ENCODE results near the gene IL12RB2. TPM values are rescaled to one million over a fixed set of nuclear protein-coding genes. Genes with fewer than 3 reads are reported as not detected.
A peak's percentile ranks its signal among the peaks of the same experiment; 100 is the strongest.

Gene IL12RB2
- polyA plus RNA-seq (2013, experiment 1 of 2): 1.5 TPM
- 1.6 TPM for polyA plus RNA-seq (2013, experiment 2 of 2)

- Histone ChIP-seq H3K4me2 (ENCODE audit: low read length) (peak within 1 kb of the TSS; percentile 90), H2BK120ac (ENCODE audit: low read depth, low read length) (no peak within 1 kb of the TSS), H2BK15ac (replicated peaks; ENCODE audit: low read depth) (no peak within 1 kb of the TSS), H3K79me2 (ENCODE audit: control insufficient read depth, insufficient read depth, low read length) (no peaks in the 10 kb centered on the region), H3K9ac (ENCODE audit: low read length) (peak within 1 kb of the TSS; percentile 54), H3K56ac (ENCODE audit: low read length) (peak within 1 kb of the TSS; percentile 76), H4K8ac (ENCODE audit: low read depth, low read length) (no peak within 1 kb of the TSS), H3K4me1 (ENCODE audit: control insufficient read depth, low read depth, low read length) (no peaks in the 10 kb centered on the region), H3K18ac (ENCODE audit: low read length) (peak within 1 kb of the TSS; percentile 52), H2AK5ac (ENCODE audit: low read length) (no peak within 1 kb of the TSS), H3K4me3 (ENCODE audit: low read length) (peak within 1 kb of the TSS; percentile 36), H3K36me3 (ENCODE audit: control insufficient read depth, insufficient read depth, low read length) (no peaks in the 10 kb centered on the region), H3K23ac (ENCODE audit: low read length) (no peak within 1 kb of the TSS), H2BK5ac (ENCODE audit: low read length) (no peak within 1 kb of the TSS), H4K5ac (ENCODE audit: low read length) (no peak within 1 kb of the TSS), H3K79me1 (ENCODE audit: low read length) (no peaks in the 10 kb centered on the region), H3K4ac (ENCODE audit: low read depth, low read length) (no peak within 1 kb of the TSS), H3K27ac (ENCODE audit: low read depth, low read length) (no peak within 1 kb of the TSS), H3K27me3 (ENCODE audit: insufficient read depth, low read length, poor library complexity) (peaks cover 9% of the 10 kb centered on the region)
- DNase-seq: peak; percentile 15
- WGBS (ENCODE audit: extremely low coverage, insufficient coverage, low lambda C conversion rate): no CpG with 5 or more reads among the region's 75 CpGs
Measured at GRCh38 chr1:67307251-67308060, at the start of gene IL12RB2. Gene IL12RB2, plus strand, starts transcription at chr1:67307873. Its CDS starts 12,496 bp downstream, at chr1:67320369.

GRCh38 chr1:67261680-67262079 is 46.0 kb upstream of the IL12RB2 start:
- no peak overlapping the region for H2BK120ac ChIP-seq (ENCODE audit: low read depth, low read length)
- H4K5ac ChIP-seq (ENCODE audit: low read length): no peak overlapping the region
- H3K56ac ChIP-seq (ENCODE audit: low read length): no peak overlapping the region
- H3K23ac ChIP-seq (ENCODE audit: low read length): no peak overlapping the region
- no peak overlapping the region for H3K9ac ChIP-seq (ENCODE audit: low read length)
- peak; percentile 33 for DNase-seq
- H3K4me2 ChIP-seq (ENCODE audit: low read length): no peak overlapping the region
- H2BK5ac ChIP-seq (ENCODE audit: low read length): no peak overlapping the region
- no peaks in the 10 kb centered on the region for H3K79me2 ChIP-seq (ENCODE audit: control insufficient read depth, insufficient read depth, low read length)
- no peak overlapping the region for H2BK15ac ChIP-seq (replicated peaks; ENCODE audit: low read depth)
- no peak overlapping the region for H3K18ac ChIP-seq (ENCODE audit: low read length)
- H3K79me1 ChIP-seq (ENCODE audit: low read length): no peaks in the 10 kb centered on the region
- H3K36me3 ChIP-seq (ENCODE audit: control insufficient read depth, insufficient read depth, low read length): no peaks in the 10 kb centered on the region
- WGBS (ENCODE audit: extremely low coverage, insufficient coverage, low lambda C conversion rate): no CpG with 5 or more reads among the region's 4 CpGs
- H2AK5ac ChIP-seq (ENCODE audit: low read length): no peak overlapping the region
- no peak overlapping the region for H3K27ac ChIP-seq (ENCODE audit: low read depth, low read length)
- no peak overlapping the region for H4K8ac ChIP-seq (ENCODE audit: low read depth, low read length)
- H3K4me1 ChIP-seq (ENCODE audit: control insufficient read depth, low read depth, low read length): no peaks in the 10 kb centered on the region
- H3K4ac ChIP-seq (ENCODE audit: low read depth, low read length): no peak overlapping the region
- no peaks in the 10 kb centered on the region for H3K27me3 ChIP-seq (ENCODE audit: insufficient read depth, low read length, poor library complexity)
- H3K4me3 ChIP-seq (ENCODE audit: low read length): no peak overlapping the region

- no peak overlapping the region for H4K5ac ChIP-seq (ENCODE audit: low read length)
- H2BK5ac ChIP-seq (ENCODE audit: low read length): no peak overlapping the region
- no peaks in the 10 kb centered on the region for H3K36me3 ChIP-seq (ENCODE audit: control insufficient read depth, insufficient read depth, low read length)
- H3K4ac ChIP-seq (ENCODE audit: low read depth, low read length): no peak overlapping the region
- H2BK120ac ChIP-seq (ENCODE audit: low read depth, low read length): no peak overlapping the region
- H3K4me1 ChIP-seq (ENCODE audit: control insufficient read depth, low read depth, low read length): no peaks in the 10 kb centered on the region
- H3K56ac ChIP-seq (ENCODE audit: low read length): no peak overlapping the region
- H3K23ac ChIP-seq (ENCODE audit: low read length): no peak overlapping the region
- H3K9ac ChIP-seq (ENCODE audit: low read length): no peak overlapping the region
- no peak overlapping the region for H3K18ac ChIP-seq (ENCODE audit: low read length)
- H3K79me1 ChIP-seq (ENCODE audit: low read length): no peaks in the 10 kb centered on the region
- H3K27me3 ChIP-seq (ENCODE audit: insufficient read depth, low read length, poor library complexity): no peaks in the 10 kb centered on the region
- H3K79me2 ChIP-seq (ENCODE audit: control insufficient read depth, insufficient read depth, low read length): no peaks in the 10 kb centered on the region
- H4K8ac ChIP-seq (ENCODE audit: low read depth, low read length): no peak overlapping the region
- H2AK5ac ChIP-seq (ENCODE audit: low read length): no peak overlapping the region
- no peak for DNase-seq
- no peak overlapping the region for H3K4me3 ChIP-seq (ENCODE audit: low read length)
- no peak overlapping the region for H3K4me2 ChIP-seq (ENCODE audit: low read length)
- H3K27ac ChIP-seq (ENCODE audit: low read depth, low read length): no peak overlapping the region
- H2BK15ac ChIP-seq (replicated peaks; ENCODE audit: low read depth): no peak overlapping the region
- no CpG with 5 or more reads among the region's 5 CpGs for WGBS (ENCODE audit: extremely low coverage, insufficient coverage, low lambda C conversion rate)
Measured at GRCh38 chr1:67262735-67263134, 44.9 kb upstream of the IL12RB2 start.

GRCh38 chr1:67264152-67264551 is 43.5 kb upstream of the IL12RB2 start:
- Histone ChIP-seq H3K27me3 (ENCODE audit: insufficient read depth, low read length, poor library complexity) (no peaks in the 10 kb centered on the region), H3K9ac (ENCODE audit: low read length) (no peak overlapping the region), H3K79me1 (ENCODE audit: low read length) (no peaks in the 10 kb centered on the region), H3K27ac (ENCODE audit: low read depth, low read length) (no peak overlapping the region), H3K4ac (ENCODE audit: low read depth, low read length) (no peak overlapping the region), H3K4me1 (ENCODE audit: control insufficient read depth, low read depth, low read length) (no peaks in the 10 kb centered on the region), H3K23ac (ENCODE audit: low read length) (no peak overlapping the region), H4K8ac (ENCODE audit: low read depth, low read length) (no peak overlapping the region), H2AK5ac (ENCODE audit: low read length) (no peak overlapping the region), H3K18ac (ENCODE audit: low read length) (no peak overlapping the region), H2BK15ac (replicated peaks; ENCODE audit: low read depth) (no peak overlapping the region), H4K5ac (ENCODE audit: low read length) (no peak overlapping the region), H3K56ac (ENCODE audit: low read length) (no peak overlapping the region), H3K4me3 (ENCODE audit: low read length) (no peak overlapping the region), H2BK5ac (ENCODE audit: low read length) (no peak overlapping the region), H3K79me2 (ENCODE audit: control insufficient read depth, insufficient read depth, low read length) (no peaks in the 10 kb centered on the region), H3K4me2 (ENCODE audit: low read length) (no peak overlapping the region), H2BK120ac (ENCODE audit: low read depth, low read length) (no peak overlapping the region), H3K36me3 (ENCODE audit: control insufficient read depth, insufficient read depth, low read length) (no peaks in the 10 kb centered on the region)
- DNase-seq: no peak

GRCh38 chr1:67264899-67265298 is 42.8 kb upstream of the IL12RB2 start:
- H3K18ac ChIP-seq (ENCODE audit: low read length): no peak overlapping the region
- no peak overlapping the region for H2BK5ac ChIP-seq (ENCODE audit: low read length)
- no peak overlapping the region for H3K56ac ChIP-seq (ENCODE audit: low read length)
- H3K79me1 ChIP-seq (ENCODE audit: low read length): no peaks in the 10 kb centered on the region
- no peaks in the 10 kb centered on the region for H3K27me3 ChIP-seq (ENCODE audit: insufficient read depth, low read length, poor library complexity)
- H4K8ac ChIP-seq (ENCODE audit: low read depth, low read length): no peak overlapping the region
- H3K23ac ChIP-seq (ENCODE audit: low read length): no peak overlapping the region
- H3K4me1 ChIP-seq (ENCODE audit: control insufficient read depth, low read depth, low read length): no peaks in the 10 kb centered on the region
- no peak overlapping the region for H2BK15ac ChIP-seq (replicated peaks; ENCODE audit: low read depth)
- H3K4me3 ChIP-seq (ENCODE audit: low read length): no peak overlapping the region
- no peak overlapping the region for H3K4me2 ChIP-seq (ENCODE audit: low read length)
- H2BK120ac ChIP-seq (ENCODE audit: low read depth, low read length): no peak overlapping the region
- no peak overlapping the region for H3K27ac ChIP-seq (ENCODE audit: low read depth, low read length)
- H3K79me2 ChIP-seq (ENCODE audit: control insufficient read depth, insufficient read depth, low read length): no peaks in the 10 kb centered on the region
- no peak overlapping the region for H2AK5ac ChIP-seq (ENCODE audit: low read length)
- no peak overlapping the region for H4K5ac ChIP-seq (ENCODE audit: low read length)
- H3K9ac ChIP-seq (ENCODE audit: low read length): no peak overlapping the region
- H3K36me3 ChIP-seq (ENCODE audit: control insufficient read depth, insufficient read depth, low read length): no peaks in the 10 kb centered on the region
- WGBS (ENCODE audit: extremely low coverage, insufficient coverage, low lambda C conversion rate): no CpG with 5 or more reads among the region's 3 CpGs
- H3K4ac ChIP-seq (ENCODE audit: low read depth, low read length): no peak overlapping the region
- no peak for DNase-seq

GRCh38 chr1:67269061-67269460 is 38.6 kb upstream of the IL12RB2 start:
- no peak overlapping the region for H3K4me2 ChIP-seq (ENCODE audit: low read length)
- no peaks in the 10 kb centered on the region for H3K79me1 ChIP-seq (ENCODE audit: low read length)
- no CpG with 5 or more reads among the region's 3 CpGs for WGBS (ENCODE audit: extremely low coverage, insufficient coverage, low lambda C conversion rate)
- no peaks in the 10 kb centered on the region for H3K36me3 ChIP-seq (ENCODE audit: control insufficient read depth, insufficient read depth, low read length)
- H3K27ac ChIP-seq (ENCODE audit: low read depth, low read length): no peak overlapping the region
- no peak overlapping the region for H2AK5ac ChIP-seq (ENCODE audit: low read length)
- no peak overlapping the region for H3K23ac ChIP-seq (ENCODE audit: low read length)
- H2BK15ac ChIP-seq (replicated peaks; ENCODE audit: low read depth): no peak overlapping the region
- H3K56ac ChIP-seq (ENCODE audit: low read length): no peak overlapping the region
- H3K9ac ChIP-seq (ENCODE audit: low read length): no peak overlapping the region
- no peaks in the 10 kb centered on the region for H3K4me1 ChIP-seq (ENCODE audit: control insufficient read depth, low read depth, low read length)
- H4K5ac ChIP-seq (ENCODE audit: low read length): no peak overlapping the region
- H2BK5ac ChIP-seq (ENCODE audit: low read length): no peak overlapping the region
- H3K27me3 ChIP-seq (ENCODE audit: insufficient read depth, low read length, poor library complexity): no peaks in the 10 kb centered on the region
- no peaks in the 10 kb centered on the region for H3K79me2 ChIP-seq (ENCODE audit: control insufficient read depth, insufficient read depth, low read length)
- no peak overlapping the region for H3K18ac ChIP-seq (ENCODE audit: low read length)
- H2BK120ac ChIP-seq (ENCODE audit: low read depth, low read length): no peak overlapping the region
- no peak overlapping the region for H4K8ac ChIP-seq (ENCODE audit: low read depth, low read length)
- H3K4ac ChIP-seq (ENCODE audit: low read depth, low read length): no peak overlapping the region
- no peak overlapping the region for H3K4me3 ChIP-seq (ENCODE audit: low read length)
- DNase-seq: no peak
